Retina (tissue), 1 donor: Measurements from ENCODE around the gene THRAP3.

Experiments
- DNase-seq: peaks from one replicate; pipeline ENCODE4 v3.0.0-alpha.2; 2016

Gene THRAP3

GRCh38 chr1:36303650-36304360, 79.6 kb downstream of the THRAP3 start:
- no peak for DNase-seq

DNA sequence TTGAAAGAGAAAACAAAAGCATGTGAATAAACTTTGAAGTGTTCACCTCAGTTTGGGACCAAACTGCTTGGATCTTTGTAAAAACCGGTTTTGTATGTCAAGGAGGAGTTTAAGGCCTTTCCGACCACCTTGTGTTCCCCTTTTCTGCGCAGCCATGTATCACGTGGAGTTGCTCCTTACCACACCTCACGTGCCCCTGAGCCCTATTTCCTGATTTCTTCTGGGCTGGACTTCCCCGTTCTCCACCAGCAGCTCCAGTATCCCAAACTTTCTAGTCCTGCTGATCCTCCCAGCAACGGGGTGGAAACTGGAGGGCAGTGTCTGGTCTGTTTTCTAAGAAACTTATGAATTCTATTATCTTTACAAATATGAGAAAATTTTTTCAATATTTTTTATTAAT, 80.3 kb downstream of the THRAP3 start:
- DNase-seq, result no peak

DNA sequence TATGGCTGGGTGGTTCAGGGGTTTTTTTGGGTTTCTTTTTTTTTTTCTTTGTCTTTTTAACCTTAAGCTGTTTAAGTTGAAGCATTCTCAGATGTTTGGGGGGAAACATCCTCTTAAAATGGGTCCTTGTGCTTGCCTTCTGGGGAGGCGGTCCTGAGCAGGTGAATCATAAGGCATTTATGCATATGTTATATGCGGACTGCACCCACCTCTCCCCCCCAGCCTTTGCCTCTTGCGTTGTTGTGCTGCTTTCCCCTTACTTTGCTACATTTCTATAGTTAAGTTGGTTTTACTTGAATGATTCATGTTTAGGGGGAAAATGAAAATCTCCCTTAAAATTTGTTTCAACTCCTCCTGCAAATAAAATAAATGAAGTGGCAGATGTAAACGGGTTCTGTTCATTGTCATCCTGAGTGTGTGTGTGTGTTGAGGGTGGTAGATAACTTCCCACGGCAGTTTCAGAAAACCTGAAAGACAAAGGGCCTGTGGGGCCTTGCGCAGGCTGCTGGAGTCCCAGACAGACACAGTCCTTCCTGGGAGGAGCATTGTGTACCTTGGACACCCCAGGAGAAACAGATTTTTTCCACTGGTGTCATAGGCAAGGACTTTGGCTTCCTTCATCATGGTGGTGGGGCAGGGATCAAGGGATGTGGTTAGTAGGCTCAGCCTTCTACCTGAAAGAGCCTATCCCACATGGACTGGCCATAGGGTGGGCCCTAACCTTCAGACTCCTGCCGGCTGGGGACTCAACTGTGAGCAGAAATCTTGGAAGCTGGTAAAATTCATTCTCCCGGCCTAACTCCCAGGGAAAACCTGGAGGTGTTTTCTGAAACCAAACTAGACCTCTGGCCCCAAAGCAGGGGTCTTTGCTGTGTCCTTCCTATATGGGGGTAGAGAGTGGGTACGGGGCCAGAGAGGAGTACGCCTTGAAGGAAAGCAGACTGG, 81.0 kb downstream of the THRAP3 start:
- no peak for DNase-seq

GRCh38 chr1:36305915-36306209, 81.6 kb downstream of the THRAP3 start:
- no peak for DNase-seq

- no peak for DNase-seq
Observed at GRCh38 chr1:36306210-36306901, 82.1 kb downstream of the THRAP3 start, which contains the start of gene SH3D21. TSS of gene SH3D21 (plus strand) at chr1:36306368. CDS start at chr1:36306421, 53 bp downstream.

DNA sequence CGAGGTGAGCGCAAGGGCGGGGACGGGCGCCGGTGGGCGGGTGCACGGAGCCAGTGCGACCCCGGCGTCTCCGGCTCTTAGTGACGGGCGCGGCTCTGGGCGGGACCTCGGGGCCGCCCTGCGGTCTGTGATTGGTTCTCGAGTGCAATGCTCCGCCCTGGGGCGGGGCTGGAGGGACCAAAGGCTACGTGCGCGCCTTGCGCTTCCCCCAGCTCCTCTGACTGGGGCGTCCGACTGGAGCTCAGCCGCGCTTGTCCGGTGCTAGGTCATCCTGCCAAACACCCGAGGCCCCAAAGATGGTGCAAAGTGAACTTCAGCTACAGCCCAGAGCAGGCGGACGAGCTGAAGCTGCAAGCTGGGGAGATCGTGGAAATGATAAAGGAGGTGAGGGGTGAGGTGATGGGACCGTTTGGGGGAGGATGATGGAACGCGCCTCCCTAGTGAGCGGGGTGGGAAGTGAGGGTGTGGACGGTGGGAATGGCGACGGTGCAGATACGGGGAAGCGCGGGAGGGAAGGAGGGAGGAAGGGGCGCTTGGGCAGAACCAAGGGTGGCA, 82.7 kb downstream of the THRAP3 start:
- peak; percentile 97 for DNase-seq

- DNase-seq, result no peak
Observed at GRCh38 chr1:36307601-36308330, 83.5 kb downstream of the THRAP3 start.

GRCh38 chr1:36309397-36309796, 85.2 kb downstream of the THRAP3 start:
- DNase-seq, result no peak

- no peak for DNase-seq
Observed at GRCh38 chr1:36320291-36320761, 96.1 kb downstream of the THRAP3 start.

- no peak for DNase-seq
Observed at GRCh38 chr1:36320767-36321118, 96.5 kb downstream of the THRAP3 start.

- peak; percentile 89 for DNase-seq
Observed at GRCh38 chr1:36321119-36321951, 97.1 kb downstream of the THRAP3 start.

DNA sequence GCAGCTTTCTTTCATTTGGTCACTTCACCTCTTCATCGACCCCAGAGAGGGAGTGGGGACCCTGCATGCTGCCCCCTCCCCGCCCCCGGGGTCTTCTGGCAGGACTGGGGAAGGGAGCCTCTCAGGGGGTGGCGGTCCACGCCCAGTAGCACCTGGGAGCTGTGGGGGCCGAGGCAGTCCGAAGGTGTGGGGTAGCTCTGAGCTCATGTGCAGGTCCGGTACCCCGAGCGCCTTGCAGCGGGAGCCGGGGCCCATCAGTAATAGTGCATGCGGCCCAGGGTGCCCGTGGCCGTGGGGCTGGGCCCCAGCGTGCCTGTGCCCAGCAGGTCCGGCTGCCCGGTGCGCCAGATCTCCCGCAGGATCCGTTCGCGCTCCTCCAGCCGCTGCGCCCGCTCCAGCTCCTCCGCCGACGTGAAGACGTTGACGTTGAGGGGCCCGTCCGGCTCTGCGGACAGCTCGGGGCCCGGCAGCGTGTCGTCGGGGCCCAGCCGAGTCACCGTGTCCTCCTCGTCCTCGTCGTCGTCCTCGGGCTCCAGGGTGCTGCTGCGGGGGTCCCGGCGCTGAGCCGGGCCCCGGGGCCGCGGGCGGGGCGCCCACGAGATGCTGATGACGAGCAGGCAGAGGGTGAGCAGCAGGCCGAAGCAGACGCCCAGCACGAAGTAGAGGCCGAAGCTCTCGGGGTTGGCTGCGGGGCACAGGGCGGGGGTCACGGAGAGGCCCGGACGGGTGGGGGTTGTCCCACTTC, 98.0 kb downstream of the THRAP3 start:
- peak; percentile 72 for DNase-seq

DNA sequence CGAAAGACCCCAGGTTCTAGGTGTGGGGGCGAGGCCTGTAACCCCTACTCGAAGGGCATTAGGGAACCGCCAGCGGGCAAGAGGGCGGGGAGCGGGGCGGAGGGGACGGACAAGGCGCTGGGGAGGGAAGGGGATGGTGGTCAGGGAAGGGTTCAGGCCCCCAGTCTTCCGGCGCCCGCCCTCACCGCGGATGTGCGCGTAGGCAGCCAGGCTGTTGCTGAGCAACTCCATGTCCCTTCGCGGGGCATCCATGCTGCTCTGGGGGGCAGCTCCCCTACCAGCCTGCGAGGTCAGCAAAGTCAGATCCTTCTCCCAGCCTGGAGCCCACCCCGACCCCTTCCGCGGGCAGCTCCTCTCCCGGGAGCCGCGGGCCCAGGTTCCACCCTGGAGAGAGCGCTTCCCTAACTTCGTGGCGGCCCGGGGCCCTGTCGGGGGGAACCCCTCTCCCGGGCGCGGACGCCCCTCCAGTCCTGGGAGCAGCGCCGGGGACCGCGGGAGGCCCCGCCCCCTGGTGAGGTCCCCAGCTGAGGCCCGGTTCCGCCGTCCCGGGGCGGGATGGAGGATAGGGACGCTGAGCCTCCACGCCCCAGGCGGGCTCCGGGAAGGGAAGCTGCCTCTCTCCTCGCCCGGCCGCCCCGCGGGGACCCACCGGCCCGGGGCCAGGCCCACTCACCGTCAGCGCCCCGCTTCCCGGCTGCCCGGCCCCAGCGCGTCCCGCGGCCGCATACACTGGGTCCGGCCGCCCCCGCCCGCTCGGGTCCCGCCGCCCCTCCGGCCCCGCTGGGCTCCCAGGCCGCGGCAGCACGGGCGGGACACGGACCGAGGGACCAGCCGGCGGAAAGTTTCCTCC, 98.8 kb downstream of the THRAP3 start:
- DNase-seq, result peak; percentile 80

DNA sequence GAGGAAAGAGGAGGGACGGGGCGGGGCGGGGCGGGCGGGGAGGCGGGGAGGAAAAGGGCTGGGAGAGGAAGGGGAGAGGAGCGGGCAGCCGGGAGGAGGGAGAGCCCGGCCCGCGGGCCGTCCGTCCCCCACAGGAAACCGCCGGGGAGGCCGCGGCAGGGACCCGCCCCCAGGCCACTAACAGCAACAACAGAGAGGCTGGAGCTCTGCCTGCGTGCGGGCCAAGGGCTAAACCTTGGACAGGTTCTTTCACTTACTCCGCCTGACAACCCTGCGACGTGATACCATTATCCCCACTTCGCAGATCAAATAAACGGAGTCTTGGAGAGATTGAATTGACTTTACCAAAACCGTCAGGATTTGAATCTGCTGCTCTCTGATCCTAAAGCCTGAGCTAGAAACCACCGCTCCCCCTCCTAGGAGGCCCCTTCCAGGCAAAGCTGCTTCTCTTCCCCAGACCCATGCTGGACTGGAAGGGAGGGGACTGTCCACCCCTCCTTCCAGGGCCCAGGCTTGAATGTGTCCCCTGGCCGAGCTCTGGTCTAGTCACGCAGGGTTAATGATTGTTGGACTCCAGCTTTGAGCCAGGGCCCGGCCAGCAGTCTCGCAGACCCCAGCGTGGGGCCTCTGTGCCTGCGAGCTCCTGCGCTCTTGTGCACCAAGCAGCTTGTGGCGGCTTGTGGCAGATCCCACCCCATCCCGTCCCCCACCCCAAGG, 99.6 kb downstream of the THRAP3 start, which contains the start of gene EVA1B:
Gene EVA1B, minus strand, starts transcription at position 10 of the 717 bp plus-strand sequence. CDS start 608 bp downstream, outside the sequence.
- DNase-seq, result peak; percentile 84

GRCh38 chr1:36324353-36324703, 100.1 kb downstream of the THRAP3 start:
- no peak for DNase-seq

DNA sequence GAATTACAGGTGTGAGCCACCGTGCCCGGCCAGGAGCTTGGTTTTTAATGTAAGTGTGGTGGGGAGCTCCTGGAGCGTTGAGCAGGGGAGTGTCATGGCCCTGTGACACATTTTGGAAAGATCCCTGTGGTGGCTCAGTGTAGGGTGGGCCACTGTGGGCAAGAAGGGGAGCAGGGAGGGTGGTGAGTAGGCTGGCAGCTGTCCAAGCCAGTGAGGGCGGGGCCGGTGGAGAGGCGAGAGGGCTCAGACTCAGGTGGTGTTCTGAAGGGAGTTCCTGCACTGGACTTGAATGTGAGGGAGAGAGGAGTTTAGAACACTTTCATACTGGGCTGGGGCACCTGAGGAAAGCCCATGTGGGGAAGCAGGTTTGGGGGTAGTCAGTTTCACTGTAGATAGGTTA, 102.3 kb downstream of the THRAP3 start:
- no peak for DNase-seq

GRCh38 chr1:36327421-36328087, 103.3 kb downstream of the THRAP3 start:
- DNase-seq, result no peak

GRCh38 chr1:36328088-36328480, 103.8 kb downstream of the THRAP3 start:
- no peak for DNase-seq
